GM12891 (cell line): Measurements from ENCODE around the gene ANKRD29.

Experiments used
- PAX5 ChIP-seq: IDR thresholded peaks from 2 replicates; pipeline ENCODE4 v1.6.1; 2011; ENCODE audit warnings: low read length, moderate library complexity, mild to moderate bottlenecking; ENCODE audit not compliant: insufficient read depth, severe bottlenecking
- POLR2A ChIP-seq: IDR thresholded peaks from 2 replicates; pipeline ENCODE4 v1.6.1; 2011; ENCODE audit warnings: low read depth, low read length, control low read depth
- POLR2AphosphoS5 ChIP-seq: IDR thresholded peaks from 2 replicates; pipeline ENCODE4 v1.6.1; 2011; ENCODE audit warnings: low read depth, low read length, control low read depth
- TAF1 ChIP-seq: IDR thresholded peaks from 2 replicates; pipeline ENCODE4 v1.6.1; 2011; ENCODE audit warnings: low read depth, low read length, control low read depth

GRCh38 chr18:23588836-23589560, 73.7 kb downstream of the ANKRD29 start:
- TF ChIP-seq POLR2AphosphoS5 (no peak), POLR2A (no peak), TAF1 (no peak), PAX5 (no peak)
